ENCODE measurements around the gene CUX1.
"Not testable (repeated sequence)": the region's sequence is repeated elsewhere in the genome, so short reads cannot be mapped to it uniquely, and the experiment has no call there.

CUX1 gene

GRCh38 chr7:102230162-102230561, 412.7 kb downstream of the CUX1 start:
- not testable (repeated sequence) for DNase-seq

GRCh38 chr7:102230593-102230992, 413.2 kb downstream of the CUX1 start:
- no peak for DNase-seq

DNA sequence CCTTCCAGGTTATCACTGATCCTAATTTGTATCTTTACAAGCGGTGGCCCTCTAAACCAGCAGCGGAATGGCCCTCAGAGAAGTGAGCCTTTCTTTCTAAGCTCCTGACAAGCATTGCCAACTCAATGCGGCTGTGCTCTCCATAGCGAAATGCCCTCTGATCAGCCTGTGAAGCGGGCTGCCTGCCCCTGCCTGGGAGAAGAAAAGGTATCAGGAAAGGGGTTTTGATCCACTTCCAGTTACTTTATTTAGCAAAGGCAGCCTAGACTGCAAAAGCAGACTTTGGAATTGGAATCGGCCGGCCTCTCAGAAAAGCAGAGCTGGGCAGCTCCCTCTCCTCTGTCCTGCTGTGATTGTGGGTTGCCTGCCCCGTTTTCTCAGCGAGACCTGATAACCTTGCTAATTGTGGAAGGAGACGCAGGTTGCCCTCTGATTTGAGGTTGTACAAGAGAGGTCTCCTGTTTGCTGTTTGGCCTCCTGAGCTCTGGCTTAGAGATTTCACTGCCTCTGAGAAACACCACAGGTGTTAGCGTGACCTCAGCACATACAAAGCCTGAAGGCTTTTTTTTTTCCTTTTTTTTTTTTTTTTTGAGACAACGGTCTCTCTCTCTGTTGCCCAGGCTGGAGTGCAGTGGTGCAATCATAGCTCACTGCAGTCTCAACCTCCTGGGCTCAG, 415.3 kb downstream of the CUX1 start:
- DNase-seq: no peak

DNA sequence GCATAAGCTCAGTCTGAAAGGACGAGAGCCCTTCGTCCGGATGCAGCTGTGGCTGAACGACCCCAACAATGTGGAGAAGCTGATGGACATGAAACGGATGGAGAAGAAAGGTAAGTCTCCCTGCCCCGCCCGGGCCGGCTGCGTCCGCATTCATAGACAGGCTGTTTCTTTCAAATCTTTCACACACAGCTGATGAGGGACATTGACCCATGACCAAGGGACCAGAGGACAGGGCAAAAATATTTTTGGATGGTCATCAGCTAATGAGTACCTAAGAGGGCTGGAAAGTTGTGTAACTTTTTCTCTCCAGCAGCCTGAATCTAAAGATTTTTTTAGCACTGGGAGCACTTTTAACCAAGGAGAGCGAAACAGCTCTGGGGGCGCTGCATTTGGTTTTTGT, 416.7 kb downstream of the CUX1 start:
- no peak for DNase-seq

DNA sequence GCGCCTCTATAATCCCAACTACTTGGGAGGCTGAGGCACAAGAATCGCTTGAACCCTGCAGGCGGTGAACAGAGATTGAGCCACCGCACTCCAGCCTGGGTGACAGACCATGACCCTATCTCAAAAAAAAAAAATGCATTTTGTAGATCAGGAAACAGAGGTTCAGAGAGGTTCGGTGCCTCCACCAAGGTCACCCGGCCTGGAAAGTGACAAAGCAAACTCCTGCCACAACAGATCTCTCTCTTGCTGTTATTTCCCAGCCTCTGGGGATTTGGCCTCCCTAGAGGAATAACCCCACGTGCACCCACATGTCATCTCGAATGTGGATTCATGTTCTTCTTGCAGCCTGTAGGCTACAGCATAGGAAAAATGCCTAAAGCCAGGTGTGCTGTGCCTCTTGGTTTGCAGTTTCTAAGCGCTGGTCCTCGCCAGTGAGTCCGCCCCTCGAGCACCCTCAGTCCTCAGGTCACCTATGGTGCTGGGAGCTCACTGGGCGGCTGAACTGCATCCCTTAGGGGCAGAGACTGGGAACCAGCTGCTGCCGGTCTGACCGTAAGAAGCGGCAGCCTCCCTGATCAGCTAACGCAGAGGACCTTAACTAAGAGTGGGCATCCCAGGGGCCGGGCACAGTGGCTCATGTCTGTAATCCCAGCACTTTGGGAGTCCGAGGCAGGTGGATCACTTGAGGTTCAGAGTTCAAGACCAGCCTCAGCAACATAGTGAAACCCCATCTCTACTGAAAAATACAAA, 417.6 kb downstream of the CUX1 start:
- DNase-seq: no peak

DNA sequence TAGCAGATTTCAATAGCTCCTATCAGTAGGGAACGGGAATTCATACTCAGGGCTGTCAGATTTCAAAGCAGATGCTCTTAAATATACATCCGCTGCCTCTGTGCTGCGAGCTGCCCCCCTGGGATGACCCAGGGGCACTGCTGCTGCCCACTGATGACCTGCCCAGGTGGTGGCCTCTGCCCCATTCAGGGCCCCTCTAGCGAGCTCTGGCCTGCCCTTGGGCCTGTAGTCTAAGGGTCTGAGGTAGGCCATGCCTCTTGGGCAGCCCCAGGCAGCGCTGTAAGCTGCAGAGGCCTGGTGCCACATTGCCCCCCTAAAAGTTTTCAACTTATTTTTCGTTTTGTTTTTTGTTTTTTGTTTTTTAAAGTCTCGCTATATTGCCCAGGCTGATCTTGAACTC, 418.7 kb downstream of the CUX1 start:
- DNase-seq: no peak

- peak; percentile 81 for DNase-seq
Measured at GRCh38 chr7:102236592-102237287, 419.3 kb downstream of the CUX1 start.

DNA sequence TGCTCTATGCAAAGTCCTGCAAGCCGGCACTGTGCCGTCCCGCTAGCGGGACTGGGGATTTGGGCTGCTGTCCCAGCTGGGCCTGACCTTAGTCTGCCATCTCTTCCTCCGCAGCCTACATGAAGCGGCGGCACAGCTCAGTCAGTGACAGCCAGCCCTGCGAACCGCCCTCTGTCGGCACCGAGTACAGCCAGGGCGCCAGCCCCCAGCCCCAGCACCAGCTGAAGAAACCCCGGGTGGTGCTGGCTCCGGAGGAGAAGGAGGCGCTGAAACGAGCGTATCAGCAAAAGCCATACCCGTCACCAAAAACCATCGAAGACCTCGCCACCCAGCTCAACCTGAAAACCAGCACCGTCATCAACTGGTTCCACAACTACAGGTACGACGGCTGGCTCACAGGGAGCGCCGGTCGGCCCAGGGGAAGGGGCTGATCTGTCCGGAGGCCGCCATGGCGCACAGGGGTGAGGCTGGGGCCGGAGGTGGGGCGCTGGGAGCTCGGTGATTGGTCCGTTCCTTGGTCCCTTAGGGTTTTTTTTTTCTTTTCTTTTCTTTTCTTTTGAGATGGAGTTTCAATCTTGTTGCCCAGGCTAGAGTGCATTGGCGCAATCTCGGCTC, 421.9 kb downstream of the CUX1 start:
- no peak for DNase-seq

DNA sequence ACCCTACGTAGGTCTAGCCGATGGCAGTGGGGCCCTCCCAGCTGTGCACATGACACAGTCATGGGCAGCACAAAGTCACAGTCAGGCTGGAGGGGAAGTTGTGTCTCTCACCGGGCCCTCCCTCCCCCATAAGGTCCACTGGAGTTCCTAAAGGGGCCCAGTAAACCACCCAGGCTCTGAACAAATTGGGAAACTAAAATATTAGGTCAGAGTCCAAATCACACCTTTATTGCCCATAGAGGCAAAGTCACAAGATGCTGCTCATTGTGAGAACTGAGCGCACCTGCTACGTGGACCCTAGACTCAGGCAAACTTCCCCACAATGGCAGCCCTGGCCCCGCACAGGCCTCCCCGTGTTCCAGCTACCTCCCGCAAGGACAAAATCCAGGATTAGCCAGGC, 424.0 kb downstream of the CUX1 start:
- DNase-seq: no peak

DNA sequence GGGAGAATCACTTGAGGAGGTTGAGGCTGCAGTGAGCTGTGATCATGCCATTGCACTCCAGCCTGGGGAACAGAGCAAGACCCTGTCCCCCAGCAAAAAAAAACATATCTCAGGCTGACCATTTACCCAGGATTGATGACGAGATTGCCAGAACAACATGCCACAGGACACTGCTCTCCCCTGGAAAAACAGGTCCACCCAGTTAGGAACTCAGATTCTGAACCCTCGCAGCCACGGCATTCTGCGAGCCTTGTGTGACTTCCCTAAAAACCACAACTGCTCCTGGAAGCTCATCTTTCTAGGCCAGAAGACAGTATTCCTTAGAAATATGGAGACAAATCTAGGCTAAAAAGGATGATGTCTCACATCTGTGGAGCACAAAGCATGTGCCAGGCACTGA, 427.2 kb downstream of the CUX1 start:
- DNase-seq: no peak

GRCh38 chr7:102248081-102248455, 430.6 kb downstream of the CUX1 start:
- DNase-seq: no peak

GRCh38 chr7:102248456-102249395, 431.3 kb downstream of the CUX1 start:
- no peak for DNase-seq

GRCh38 chr7:102251531-102252365, 434.3 kb downstream of the CUX1 start:
- no peak for DNase-seq

DNA sequence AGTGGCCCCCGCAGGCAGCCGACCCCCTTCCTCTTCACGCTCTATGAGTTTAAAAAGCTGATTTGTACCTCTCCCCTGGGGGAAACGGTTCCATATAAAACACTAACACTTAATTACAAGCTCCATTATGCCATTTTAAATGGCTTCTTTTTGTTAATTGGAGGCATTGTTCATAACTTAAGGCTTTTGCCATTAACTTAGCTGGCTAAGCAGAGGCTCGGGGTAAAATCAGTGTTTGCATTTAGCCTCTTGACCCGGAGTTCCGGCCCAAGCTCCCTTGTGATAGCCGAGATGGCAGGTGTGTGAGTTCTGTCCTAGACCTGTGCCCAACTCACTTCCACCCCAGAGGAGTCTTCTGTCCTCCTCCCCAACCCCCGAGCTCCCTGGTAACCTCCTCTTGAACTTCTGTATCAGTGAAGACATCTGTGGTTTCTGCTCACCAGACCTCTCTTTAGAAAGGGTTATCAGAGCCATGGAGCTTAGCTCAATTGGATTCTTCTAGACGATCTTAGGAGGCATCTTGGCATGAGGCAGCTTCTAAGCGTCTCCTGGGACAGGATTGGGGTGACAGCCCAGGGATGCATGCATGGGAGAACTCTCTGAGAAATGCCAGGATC, 435.0 kb downstream of the CUX1 start:
- DNase-seq: peak; percentile 53

GRCh38 chr7:102253066-102253972, 435.9 kb downstream of the CUX1 start:
- DNase-seq: no peak

DNA sequence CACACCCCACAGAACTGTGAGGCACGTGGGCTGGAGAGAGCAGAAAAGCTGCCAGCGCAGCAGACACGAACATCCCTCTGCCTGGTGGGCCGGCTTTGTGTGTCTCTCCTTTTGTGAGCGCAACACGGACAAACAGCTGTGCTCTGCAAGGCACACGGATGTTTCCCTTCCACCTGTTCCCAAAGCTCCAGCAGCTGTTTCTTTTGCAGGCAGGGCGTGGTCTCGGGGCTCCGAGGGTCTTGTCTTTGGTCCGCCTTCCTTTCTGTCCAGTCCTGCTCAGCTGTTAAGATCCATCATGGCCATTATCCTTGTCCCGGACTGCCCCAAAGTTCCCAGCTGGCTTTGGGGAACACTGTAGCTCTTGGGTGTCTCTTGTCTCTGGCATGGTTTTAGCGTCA, 436.5 kb downstream of the CUX1 start:
- no peak for DNase-seq

GRCh38 chr7:102254521-102254920, 437.1 kb downstream of the CUX1 start:
- no peak for DNase-seq

GRCh38 chr7:102255501-102255900, 438.1 kb downstream of the CUX1 start:
- DNase-seq: no peak

GRCh38 chr7:102255916-102256315, 438.5 kb downstream of the CUX1 start:
- no peak for DNase-seq

Measured in hematopoietic multipotent progenitor cell treated with erythropoietin and hydrocortisone succinate and interleukin-3 and kit ligand, for 6 days (in vitro differentiated cells).